Measurements from ENCODE around the gene MUC3A.
"Not testable (repeated sequence)": the region's sequence is repeated elsewhere in the genome, so short reads cannot be mapped to it uniquely, and the experiment has no call there.

MUC3A gene

DNA sequence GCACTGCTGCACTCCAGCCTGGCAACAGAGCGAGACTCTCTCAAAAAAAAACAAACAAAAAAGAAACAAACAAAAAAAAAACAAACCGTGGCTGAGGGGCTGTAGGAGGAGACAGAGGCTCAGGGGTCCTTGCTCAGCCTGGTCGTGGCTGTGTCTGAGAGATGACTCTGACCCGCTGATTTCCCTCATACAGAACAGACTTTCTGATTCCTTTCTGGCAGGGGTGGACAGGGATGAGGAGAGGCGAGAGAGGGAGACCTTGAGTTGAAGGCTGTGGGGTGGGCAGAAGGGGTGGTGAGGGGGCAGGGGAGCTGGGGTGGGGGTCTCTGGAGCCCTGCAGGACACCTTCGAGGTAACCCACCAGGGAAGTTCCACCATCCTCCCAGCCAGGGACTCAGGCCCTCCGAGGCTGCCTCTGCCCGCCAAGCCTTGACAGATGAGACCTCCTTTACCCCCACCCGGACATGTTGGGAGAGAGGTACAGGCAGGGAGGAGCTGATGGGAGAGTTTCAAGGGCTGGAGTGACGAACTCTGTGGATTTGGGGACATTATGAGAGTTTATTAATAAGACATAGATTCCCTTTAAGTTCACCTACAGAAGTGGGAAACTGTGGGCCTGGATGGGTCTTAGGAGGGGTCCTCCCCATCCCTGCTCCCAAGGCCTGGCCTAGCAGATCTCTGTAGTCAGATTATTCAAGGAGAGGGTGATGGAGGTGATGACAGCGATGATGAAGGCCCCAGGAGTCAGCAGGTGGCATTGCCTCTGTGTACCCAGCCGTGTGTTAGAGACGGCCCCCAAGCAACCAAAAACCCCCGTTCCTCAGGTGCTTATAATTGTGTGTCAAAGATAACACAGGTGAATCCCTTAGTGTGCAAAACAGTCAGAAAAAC lies 22.0 kb downstream of the MUC3A start:
- no peak for DNase-seq (ENCODE audit: low spot score)

GRCh38 chr7:100972002-100972347 lies 22.6 kb downstream of the MUC3A start:
- DNase-seq (ENCODE audit: low spot score), result no peak

- DNase-seq (ENCODE audit: low spot score), result no peak
Measured at GRCh38 chr7:100974021-100974420, 24.7 kb downstream of the MUC3A start.

- DNase-seq (ENCODE audit: low spot score), result no peak
Measured at GRCh38 chr7:100975371-100975821, 26.1 kb downstream of the MUC3A start.

GRCh38 chr7:100978300-100978699 lies 29.0 kb downstream of the MUC3A start:
- no peak for DNase-seq (ENCODE audit: low spot score)

- no peak for DNase-seq (ENCODE audit: low spot score)
Measured at GRCh38 chr7:100983451-100984187, 34.3 kb downstream of the MUC3A start.

- not testable (repeated sequence) for DNase-seq (ENCODE audit: low spot score)
Measured at GRCh38 chr7:100984241-100984918, 35.0 kb downstream of the MUC3A start.

- DNase-seq (ENCODE audit: low spot score), result not testable (repeated sequence)
Measured at GRCh38 chr7:100985033-100985797, 35.9 kb downstream of the MUC3A start.

DNA sequence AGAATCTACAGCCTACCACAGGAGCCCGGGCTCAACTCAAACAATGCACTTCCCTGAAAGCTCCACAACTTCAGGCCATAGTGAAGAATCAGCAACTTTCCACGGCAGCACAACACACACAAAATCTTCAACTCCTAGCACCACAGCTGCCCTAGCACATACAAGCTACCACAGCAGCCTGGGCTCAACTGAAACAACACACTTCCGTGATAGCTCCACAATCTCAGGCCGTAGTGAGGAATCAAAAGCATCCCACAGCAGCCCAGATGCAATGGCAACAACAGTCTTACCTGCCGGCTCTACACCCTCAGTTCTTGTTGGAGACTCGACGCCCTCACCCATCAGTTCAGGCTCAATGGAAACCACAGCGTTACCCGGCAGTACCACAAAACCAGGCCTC lies 42.3 kb downstream of the MUC3A start:
- no peak for DNase-seq (ENCODE audit: low spot score)

GRCh38 chr7:100992280-100992679 lies 42.9 kb downstream of the MUC3A start:
- not testable (repeated sequence) for DNase-seq (ENCODE audit: low spot score)

GRCh38 chr7:100994671-100995070 lies 45.3 kb downstream of the MUC3A start:
- DNase-seq (ENCODE audit: low spot score), result not testable (repeated sequence)

DNA sequence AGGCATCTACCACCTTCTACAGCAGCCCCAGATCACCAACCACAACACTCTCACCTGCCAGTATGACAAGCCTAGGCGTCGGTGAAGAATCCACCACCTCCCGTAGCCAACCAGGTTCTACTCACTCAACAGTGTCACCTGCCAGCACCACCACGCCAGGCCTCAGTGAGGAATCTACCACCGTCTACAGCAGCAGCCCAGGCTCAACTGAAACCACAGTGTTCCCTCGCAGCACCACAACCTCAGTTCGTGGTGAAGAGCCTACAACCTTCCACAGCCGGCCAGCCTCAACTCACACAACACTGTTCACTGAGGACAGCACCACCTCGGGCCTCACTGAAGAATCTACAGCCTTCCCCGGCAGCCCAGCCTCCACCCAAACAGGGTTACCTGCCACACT lies 49.2 kb downstream of the MUC3A start:
- DNase-seq (ENCODE audit: low spot score), result not testable (repeated sequence)

DNA sequence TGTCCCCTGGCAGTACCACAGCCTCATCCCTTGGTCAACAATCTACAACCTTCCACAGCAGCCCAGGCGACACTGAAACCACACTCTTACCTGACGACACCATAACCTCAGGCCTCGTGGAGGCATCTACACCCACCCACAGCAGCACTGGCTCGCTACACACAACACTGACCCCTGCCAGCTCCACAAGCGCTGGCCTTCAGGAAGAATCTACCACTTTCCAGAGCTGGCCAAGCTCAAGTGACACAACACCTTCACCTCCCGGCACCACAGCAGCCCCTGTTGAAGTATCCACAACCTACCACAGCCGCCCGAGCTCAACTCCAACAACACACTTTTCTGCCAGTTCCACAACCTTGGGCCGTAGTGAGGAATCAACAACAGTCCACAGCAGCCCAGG lies 50.0 kb downstream of the MUC3A start:
- DNase-seq (ENCODE audit: low spot score), result not testable (repeated sequence)

DNA sequence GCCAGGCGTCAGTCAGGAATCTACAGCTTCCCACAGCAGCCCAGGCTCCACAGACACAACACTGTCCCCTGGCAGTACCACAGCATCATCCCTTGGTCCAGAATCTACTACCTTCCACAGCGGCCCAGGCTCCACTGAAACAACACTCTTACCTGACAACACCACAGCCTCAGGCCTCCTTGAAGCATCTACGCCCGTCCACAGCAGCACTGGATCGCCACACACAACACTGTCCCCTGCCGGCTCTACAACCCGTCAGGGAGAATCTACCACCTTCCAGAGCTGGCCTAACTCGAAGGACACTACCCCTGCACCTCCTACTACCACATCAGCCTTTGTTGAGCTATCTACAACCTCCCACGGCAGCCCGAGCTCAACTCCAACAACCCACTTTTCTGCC lies 50.7 kb downstream of the MUC3A start:
- DNase-seq (ENCODE audit: low spot score), result not testable (repeated sequence)

GRCh38 chr7:101002333-101002732 lies 53.0 kb downstream of the MUC3A start:
- DNase-seq (ENCODE audit: low spot score), result not testable (repeated sequence)

DNA sequence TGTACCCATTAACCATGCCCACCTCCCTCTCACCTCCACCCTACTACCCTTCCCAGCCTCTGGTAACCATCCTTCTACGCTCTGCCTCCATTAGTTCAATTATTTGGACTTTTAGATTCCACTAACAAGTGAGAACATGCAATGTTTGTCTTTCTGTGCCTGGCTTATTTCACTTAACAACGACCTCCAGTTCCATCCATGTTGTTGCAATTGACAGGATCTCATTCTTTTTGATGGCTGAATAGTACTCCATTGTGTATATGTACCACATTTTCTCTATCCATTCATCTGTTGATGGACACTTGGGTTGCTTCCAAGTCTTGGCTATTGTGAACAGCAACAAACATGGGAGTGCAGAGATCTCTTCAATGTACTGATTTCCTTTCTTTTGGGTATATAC lies 58.0 kb downstream of the MUC3A start:
- not testable (repeated sequence) for DNase-seq (ENCODE audit: low spot score)

DNA sequence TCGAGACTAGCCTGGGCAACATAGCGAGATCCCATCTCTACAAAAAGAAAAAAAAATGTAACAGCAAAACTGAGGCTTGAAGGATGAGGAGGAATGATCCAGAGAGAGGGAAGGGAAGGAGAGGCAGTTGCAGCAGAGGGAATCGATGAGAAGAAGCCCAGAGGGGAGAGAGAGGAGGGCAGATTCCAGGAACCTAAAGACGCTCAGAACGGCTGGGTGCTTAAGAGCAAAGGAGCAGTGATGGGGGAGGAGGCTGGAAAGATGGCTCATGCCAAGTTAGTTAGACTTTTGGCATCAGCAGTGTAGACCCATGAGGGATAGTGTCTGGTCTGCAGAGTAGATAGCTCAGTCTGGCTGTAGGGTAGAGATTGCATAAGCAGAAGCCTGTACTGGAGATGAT lies 60.3 kb downstream of the MUC3A start:
- no peak for DNase-seq (ENCODE audit: low spot score)

DNA sequence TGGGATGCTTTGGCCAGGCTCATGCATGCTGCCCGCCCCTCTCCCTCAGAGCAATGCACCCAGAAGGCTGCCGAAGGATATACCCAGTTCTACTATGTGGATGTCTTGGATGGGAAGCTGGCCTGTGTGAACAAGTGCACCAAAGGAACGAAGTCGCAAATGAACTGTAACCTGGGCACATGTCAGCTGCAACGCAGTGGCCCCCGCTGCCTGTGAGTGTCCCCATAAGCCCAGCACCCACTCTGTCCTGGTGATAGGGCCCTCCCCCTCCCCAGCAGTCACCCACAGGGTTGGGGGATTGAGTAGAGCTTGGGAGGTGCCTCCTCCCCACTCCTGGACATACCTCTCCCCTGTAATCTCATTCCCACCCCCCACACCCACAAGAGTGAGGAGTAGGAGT lies 63.6 kb downstream of the MUC3A start:
- DNase-seq (ENCODE audit: low spot score), result no peak

DNA sequence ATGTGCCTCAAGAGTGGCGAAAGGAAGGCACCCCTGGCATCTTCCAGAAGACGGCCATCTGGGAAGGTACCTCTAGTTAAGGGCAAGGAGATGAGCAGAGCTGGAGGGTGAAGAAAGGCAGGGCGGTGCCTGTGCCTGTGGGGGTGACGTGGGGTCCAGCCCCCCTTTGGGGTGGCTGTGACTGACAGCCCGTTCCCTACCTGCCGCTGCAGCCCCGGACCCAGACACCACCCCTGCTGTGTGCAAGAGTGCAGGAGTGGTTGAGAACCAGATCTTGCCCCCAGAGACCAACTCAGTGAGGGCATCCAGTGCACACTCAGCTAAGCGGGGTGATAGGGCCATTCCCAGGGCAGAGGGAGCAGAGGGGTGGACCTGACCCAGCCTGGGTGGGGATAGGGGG lies 66.3 kb downstream of the MUC3A start:
- DNase-seq (ENCODE audit: low spot score), result no peak

- DNase-seq (ENCODE audit: low spot score), result peak; percentile 68
Measured at GRCh38 chr7:101017064-101017777, 67.9 kb downstream of the MUC3A start.

Measured in CD4-positive, alpha-beta T cell treated with Interleukin-6 at 100 ng/mL for 8 hours (primary cell).